Measurements from ENCODE around the gene MRPS15.

MRPS15 gene

DNA sequence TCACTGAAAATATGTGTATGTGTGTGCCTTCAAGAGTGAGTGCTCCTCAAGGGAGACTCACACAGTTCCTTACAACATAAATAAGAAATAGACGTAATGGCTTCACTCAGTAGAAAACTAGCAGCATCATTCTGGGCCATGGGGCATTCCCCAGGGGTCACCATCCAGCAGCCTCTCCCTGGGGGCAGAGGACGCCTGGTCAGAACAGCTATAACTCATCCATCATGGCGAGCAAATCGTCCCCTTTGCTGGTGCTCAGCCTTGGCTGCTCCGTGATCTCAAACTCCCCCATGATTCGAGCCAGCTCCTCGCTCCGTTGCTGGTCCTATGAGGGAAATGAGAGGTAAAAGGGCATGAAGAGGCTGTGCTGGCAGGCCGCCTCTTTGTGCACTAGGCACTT is 46.3 kb downstream of the MRPS15 start:
- DNase-seq: no peak

DNA sequence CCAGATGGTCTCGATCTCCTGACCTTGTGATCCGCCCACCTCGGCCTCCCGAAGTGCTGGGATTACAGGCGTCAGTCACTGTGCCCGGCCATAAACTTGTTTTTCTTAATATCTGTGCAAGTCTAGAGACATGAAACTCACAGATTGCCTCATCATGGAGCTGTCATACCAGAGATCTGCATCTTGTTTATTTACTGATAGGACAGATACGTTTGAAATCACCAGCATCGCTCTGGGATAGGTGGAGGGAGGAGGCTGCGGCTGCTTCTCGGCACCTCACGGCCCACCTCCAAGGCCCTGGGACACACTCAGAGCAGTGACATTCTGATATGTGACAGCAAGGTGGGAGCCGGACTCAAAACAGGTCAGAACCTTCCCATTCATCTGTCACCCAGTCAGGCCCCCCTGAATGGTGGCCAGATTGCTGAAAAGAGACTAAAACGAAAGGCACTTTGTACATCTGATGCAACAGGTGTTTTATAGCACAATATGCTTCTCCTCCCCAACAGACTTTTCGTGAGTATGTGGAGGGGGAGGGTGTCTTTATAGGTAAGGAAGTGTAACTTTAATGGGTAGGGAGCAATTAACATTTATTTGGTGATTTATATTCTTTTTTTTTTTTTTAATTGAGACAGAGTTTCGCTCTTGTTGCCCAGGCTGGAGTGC is 48.4 kb downstream of the MRPS15 start:
- no peak for DNase-seq

GRCh38 chr1:36414384-36414783 is 49.8 kb downstream of the MRPS15 start:
- no peak for DNase-seq

GRCh38 chr1:36411674-36412648 is 52.2 kb downstream of the MRPS15 start:
- peak; percentile 72 for DNase-seq

- no peak for DNase-seq
Measured at GRCh38 chr1:36408479-36408878, 55.7 kb downstream of the MRPS15 start.

DNA sequence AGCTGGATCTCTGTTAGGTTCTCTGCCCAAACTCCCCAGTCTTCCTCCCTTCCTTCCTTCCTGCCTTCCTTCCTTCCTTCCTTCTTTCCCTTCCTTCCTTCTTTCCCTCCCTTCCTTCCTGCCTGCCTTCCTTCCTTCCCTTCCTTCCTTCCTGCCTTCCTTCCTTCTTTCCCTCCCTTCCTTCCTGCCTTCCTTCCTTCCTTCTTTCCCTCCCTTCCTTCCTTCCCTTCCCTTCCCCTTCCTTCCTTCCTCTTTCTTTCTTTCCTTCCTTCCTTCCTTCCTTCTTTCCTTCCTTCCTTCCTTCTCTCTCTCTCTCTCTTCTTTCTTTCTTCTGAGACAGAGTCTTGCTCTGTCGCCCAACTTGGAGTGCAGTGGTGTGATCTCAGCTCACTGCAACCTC is 57.7 kb downstream of the MRPS15 start:
- no peak for DNase-seq
